DND-41 (cell line): Measurements from ENCODE around the gene BLOC1S6.

ENCODE experiments used
- CTCF ChIP-seq: IDR thresholded peaks from 2 replicates; pipeline ENCODE4 v1.5.1; 2012; ENCODE audit warnings: borderline replicate concordance, low read length, moderate library complexity, mild to moderate bottlenecking; ENCODE audit not compliant: poor library complexity, severe bottlenecking; ENCODE audit errors: extremely low read depth
- EZH2 ChIP-seq: IDR thresholded peaks from 3 replicates; pipeline ENCODE4 v1.6.1; 2012; ENCODE audit warnings: borderline replicate concordance, low read depth, mild to moderate bottlenecking, moderate library complexity, low read length, inconsistent platforms; ENCODE audit not compliant: severe bottlenecking

- TF ChIP-seq CTCF (no peak), EZH2 (no peak)
Observed at GRCh38 chr15:45641999-45642932, 55.1 kb downstream of the BLOC1S6 start.
